Activated CD4-positive, alpha-beta T cell treated with anti-CD3 and anti-CD28 coated beads for 48 hours (primary cell): ENCODE measurements around the gene RANBP3.
"Not testable (repeated sequence)": the region's sequence is repeated elsewhere in the genome, so short reads cannot be mapped to it uniquely, and the experiment has no call there.

Experiments
- DNase-seq: peaks from one replicate; pipeline ENCODE4 v3.0.0-alpha.2; 2020

Gene RANBP3

GRCh38 chr19:6006070-6006446, 28.1 kb upstream of the RANBP3 start:
- not testable (repeated sequence) for DNase-seq

GRCh38 chr19:6005321-6006069, 27.6 kb upstream of the RANBP3 start:
- DNase-seq, result no peak

GRCh38 chr19:6003976-6004375, 26.0 kb upstream of the RANBP3 start:
- no peak for DNase-seq

GRCh38 chr19:6002591-6002990, 24.7 kb upstream of the RANBP3 start:
- no peak for DNase-seq

- no peak for DNase-seq
Observed at GRCh38 chr19:6000228-6000847, 22.4 kb upstream of the RANBP3 start.

- no peak for DNase-seq
Observed at GRCh38 chr19:5999693-6000092, 21.8 kb upstream of the RANBP3 start.

- no peak for DNase-seq
Observed at GRCh38 chr19:5997371-5997770, 19.4 kb upstream of the RANBP3 start.

GRCh38 chr19:5996623-5997320, 18.8 kb upstream of the RANBP3 start:
- no peak for DNase-seq

- DNase-seq, result no peak
Observed at GRCh38 chr19:5996102-5996501, 18.2 kb upstream of the RANBP3 start.

- no peak for DNase-seq
Observed at GRCh38 chr19:5995606-5996005, 17.7 kb upstream of the RANBP3 start.

GRCh38 chr19:5994405-5995165, 16.6 kb upstream of the RANBP3 start:
- DNase-seq, result no peak

GRCh38 chr19:5993648-5994358, 15.9 kb upstream of the RANBP3 start:
- no peak for DNase-seq

GRCh38 chr19:5993201-5993600, 15.3 kb upstream of the RANBP3 start:
- no peak for DNase-seq

GRCh38 chr19:5992756-5993155, 14.8 kb upstream of the RANBP3 start:
- DNase-seq, result no peak

- no peak for DNase-seq
Observed at GRCh38 chr19:5991244-5991838, 13.4 kb upstream of the RANBP3 start.

GRCh38 chr19:5990289-5990797, 12.4 kb upstream of the RANBP3 start:
- peak; percentile 13 for DNase-seq

- DNase-seq, result no peak
Observed at GRCh38 chr19:5989388-5990074, 11.6 kb upstream of the RANBP3 start.

GRCh38 chr19:5988517-5989387, 10.8 kb upstream of the RANBP3 start:
- no peak for DNase-seq

GRCh38 chr19:5987077-5987818, 9.3 kb upstream of the RANBP3 start:
- DNase-seq, result peak; percentile 84

- DNase-seq, result not testable (repeated sequence)
Observed at GRCh38 chr19:5985837-5986236, 7.9 kb upstream of the RANBP3 start.
